ENCODE data around the gene SLC6A13. TPM values are rescaled to one million over a fixed set of nuclear protein-coding genes. Genes with fewer than 3 reads are reported as not detected.
"Not testable (repeated sequence)": the region's sequence is repeated elsewhere in the genome, so short reads cannot be mapped to it uniquely, and the experiment has no call there.

Gene SLC6A13
- total and polyA plus RNA-seq, 2 donors (not counting 1 experiment from before 2014, with no cell fraction given), result 0.22 to 0.54 TPM

DNA sequence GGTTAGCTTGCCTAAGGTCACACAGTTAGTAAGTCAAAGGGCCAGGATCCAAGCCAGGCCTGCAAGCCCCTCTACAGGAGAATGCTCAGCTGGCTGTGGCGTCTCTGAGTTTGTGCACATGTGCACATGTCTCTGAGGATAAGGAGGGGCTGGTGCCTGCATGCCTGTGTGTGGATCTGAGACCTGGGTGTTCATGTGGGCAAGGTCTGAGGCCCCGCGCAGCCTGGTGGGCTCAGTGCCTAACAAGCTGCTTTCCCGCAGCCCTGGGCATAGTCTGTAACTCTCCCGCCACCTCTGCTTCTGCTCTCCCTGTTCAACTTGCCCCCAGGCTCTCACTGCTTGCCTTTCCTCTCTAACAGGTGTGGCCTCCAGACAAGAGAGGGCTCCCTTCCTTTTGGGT lies 44.4 kb downstream of the SLC6A13 start:
- Histone ChIP-seq H3K4me2 (replicated peaks; ENCODE audit: low read depth, low read length, poor library complexity, severe bottlenecking) (no peak overlapping the region), H3K9ac (ENCODE audit: low read length) (no peak overlapping the region), H3K27ac (ENCODE audit: low read length in 2 of 2) (no peak overlapping the region), H3K4me3 (ENCODE audit: control extremely low read depth in 1 of 5, extremely low read depth in 1 of 5, insufficient read depth in 1 of 5, low read depth in 2 of 5, low read length in 4 of 5) (no peak overlapping the region), H3K4me1 (ENCODE audit: control insufficient read depth in 2 of 2, insufficient read depth in 2 of 2, low read length in 2 of 2) (peaks cover 0 to 3% of the 10 kb centered on the region in 2 donors), H3K27me3 (replicated peaks in 1 of 4; ENCODE audit: control extremely low read depth in 1 of 4, control insufficient read depth in 3 of 4, insufficient read depth in 4 of 4, low read length in 3 of 4) (peaks cover 0 to 7% (median 2%) of the 10 kb centered on the region in 4 experiments), H3K36me3 (replicated peaks in 1 of 2; ENCODE audit: control extremely low read depth in 1 of 2, control insufficient read depth in 1 of 2, extremely low read depth in 1 of 2, insufficient read depth in 2 of 2, low read length in 1 of 2) (no peaks in the 10 kb centered on the region), H3K9me3 (ENCODE audit: control extremely low read depth in 1 of 3, control insufficient read depth in 2 of 3, insufficient read depth in 1 of 3, low read length in 2 of 3) (peaks cover 0 to 5% (median 0%) of the 10 kb centered on the region in 3 donors), H4K20me1 (ENCODE audit: control insufficient read depth, insufficient read depth, low read length, poor library complexity, severe bottlenecking) (no peaks in the 10 kb centered on the region), H2AFZ (ENCODE audit: insufficient read depth, low read depth, low read length, poor library complexity, severe bottlenecking) (no peak overlapping the region), H3K79me2 (ENCODE audit: control insufficient read depth, insufficient read depth, low read length) (no peaks in the 10 kb centered on the region)
- TF ChIP-seq EZH2 (IDR thresholded peaks at IDR 0.05; ENCODE audit: borderline replicate concordance, insufficient read depth, low read depth, low read length, poor library complexity, severe bottlenecking) (no peak), CTCF (IDR thresholded peaks at IDR 0.05) (no peak)
- ATAC-seq (ENCODE audit: low read depth) (no peak), DNase-seq (no peak)
- Mint-ChIP-seq H3K4me3 (no peak overlapping the region), H3K9me3 (ENCODE audit: insufficient read depth) (no peaks in the 10 kb centered on the region), H3K27ac (no peak overlapping the region), H3K27me3 (peaks cover 14% of the 10 kb centered on the region), H3K4me1 (peaks cover 3% of the 10 kb centered on the region)
- CTCF ChIA-PET, result no interaction called here
- intact Hi-C loops (cut with micrococcal nuclease), result no loop called here
- POLR2A ChIA-PET, result no interaction called here
- 91% methylated on average over 5 of the region's 5 CpGs for WGBS (ENCODE audit: insufficient coverage)

DNA sequence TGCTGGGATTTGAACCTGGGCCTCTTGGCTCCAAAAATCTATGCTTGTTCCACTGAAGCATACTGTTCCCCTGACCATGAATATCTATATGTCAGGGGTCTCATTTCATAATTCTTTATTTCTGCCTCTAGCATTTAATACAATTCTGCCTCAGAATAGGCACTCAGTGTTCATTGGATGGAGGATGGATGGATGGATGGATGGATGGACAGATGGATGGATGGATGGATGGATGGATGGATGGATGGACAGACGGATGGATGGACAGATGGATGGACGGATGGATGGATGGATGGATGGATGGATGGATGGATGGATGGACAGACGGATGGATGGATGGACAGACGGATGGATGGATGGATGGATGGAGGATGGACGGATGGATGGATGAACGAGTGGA lies 45.6 kb downstream of the SLC6A13 start:
- H3K4me2 ChIP-seq (replicated peaks; ENCODE audit: low read depth, low read length, poor library complexity, severe bottlenecking); H2AFZ ChIP-seq (ENCODE audit: insufficient read depth, low read depth, low read length, poor library complexity, severe bottlenecking); ATAC-seq (ENCODE audit: low read depth); intact Hi-C loops (cut with micrococcal nuclease); H3K4me1 ChIP-seq (ENCODE audit: control insufficient read depth in 2 of 2, insufficient read depth in 2 of 2, low read length in 2 of 2); H3K9me3 ChIP-seq (ENCODE audit: control extremely low read depth in 1 of 3, control insufficient read depth in 2 of 3, insufficient read depth in 1 of 3, low read length in 2 of 3); CTCF ChIA-PET; POLR2A ChIA-PET; H3K79me2 ChIP-seq (ENCODE audit: control insufficient read depth, insufficient read depth, low read length); H3K9ac ChIP-seq (ENCODE audit: low read length); H3K27ac Mint-ChIP-seq; H3K36me3 ChIP-seq (replicated peaks in 1 of 2; ENCODE audit: control extremely low read depth in 1 of 2, control insufficient read depth in 1 of 2, extremely low read depth in 1 of 2, insufficient read depth in 2 of 2, low read length in 1 of 2); H3K4me3 Mint-ChIP-seq; DNase-seq; H3K27ac ChIP-seq (ENCODE audit: low read length in 2 of 2); H3K9me3 Mint-ChIP-seq (ENCODE audit: insufficient read depth); H4K20me1 ChIP-seq (ENCODE audit: control insufficient read depth, insufficient read depth, low read length, poor library complexity, severe bottlenecking); H3K4me3 ChIP-seq (ENCODE audit: control extremely low read depth in 1 of 5, extremely low read depth in 1 of 5, insufficient read depth in 1 of 5, low read depth in 2 of 5, low read length in 4 of 5): not testable (repeated sequence)
- H3K27me3 ChIP-seq (replicated peaks in 1 of 4; ENCODE audit: control extremely low read depth in 1 of 4, control insufficient read depth in 3 of 4, insufficient read depth in 4 of 4, low read length in 3 of 4), result peaks cover 0 to 14% (median 2%) of the 10 kb centered on the region in 4 experiments
- 84% methylated on average over 6 of the region's 6 CpGs for WGBS (ENCODE audit: insufficient coverage)
- Mint-ChIP-seq H3K27me3 (peaks cover 20% of the 10 kb centered on the region), H3K4me1 (peaks cover 10% of the 10 kb centered on the region)

All from B cell (primary cell).